HG03520 (cell line): Measurements from ENCODE around the gene EBF4.

Source experiments
- ATAC-seq: cut with Tn5 transposase; IDR thresholded peaks from one replicate; pipeline ENCODE4 v1.9.1; 2021; ENCODE audit warnings: mild to moderate bottlenecking, moderate library complexity; ENCODE audit not compliant: unreplicated experiment

EBF4 gene

DNA sequence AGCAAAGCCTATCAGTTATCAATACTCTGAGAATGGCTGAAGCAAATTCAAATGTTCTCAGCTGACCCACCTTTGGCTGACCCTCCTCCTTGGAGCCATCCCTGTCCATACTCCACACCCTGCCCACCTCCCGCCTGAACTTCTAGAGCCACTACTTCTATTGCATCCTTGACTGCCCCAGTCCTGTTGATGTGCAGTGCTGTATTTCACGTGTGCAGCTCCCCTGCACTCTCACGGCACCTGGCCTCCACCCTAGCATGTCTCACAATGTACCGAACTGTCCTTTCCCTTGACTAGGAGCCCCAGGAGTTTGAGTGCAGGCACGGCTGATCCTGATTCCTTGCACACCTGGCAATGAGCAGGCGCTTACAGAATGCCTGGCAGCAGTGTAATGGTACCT is 100.9 kb downstream of the EBF4 start:
- ATAC-seq = no peak

DNA sequence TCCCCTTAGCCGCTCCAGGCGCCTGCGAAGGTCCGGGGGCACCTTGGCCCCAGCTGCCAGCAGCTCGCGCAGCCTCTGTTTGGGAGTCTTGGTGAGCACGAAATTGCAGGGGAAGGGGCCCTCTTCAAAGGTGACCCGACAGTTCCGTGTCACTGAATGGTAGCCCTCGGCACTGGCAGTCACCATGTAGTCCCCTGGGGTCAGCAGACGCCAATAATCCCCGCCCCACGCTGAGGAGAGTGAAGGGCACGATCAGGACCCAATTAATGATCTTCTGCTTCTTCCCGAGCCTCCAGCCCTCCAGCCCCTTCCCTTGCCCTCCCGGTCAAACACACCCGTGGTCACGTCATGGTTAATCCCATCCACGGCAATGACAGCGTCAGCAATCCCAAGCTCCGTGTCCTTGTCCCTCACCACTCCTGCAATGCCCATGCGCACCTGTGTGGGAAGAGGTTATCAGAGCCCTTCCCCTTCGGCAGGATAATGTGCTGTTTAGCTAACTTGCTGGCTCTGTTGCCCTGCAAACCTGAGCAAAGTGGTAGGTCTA is 101.7 kb downstream of the EBF4 start:
- no peak for ATAC-seq

DNA sequence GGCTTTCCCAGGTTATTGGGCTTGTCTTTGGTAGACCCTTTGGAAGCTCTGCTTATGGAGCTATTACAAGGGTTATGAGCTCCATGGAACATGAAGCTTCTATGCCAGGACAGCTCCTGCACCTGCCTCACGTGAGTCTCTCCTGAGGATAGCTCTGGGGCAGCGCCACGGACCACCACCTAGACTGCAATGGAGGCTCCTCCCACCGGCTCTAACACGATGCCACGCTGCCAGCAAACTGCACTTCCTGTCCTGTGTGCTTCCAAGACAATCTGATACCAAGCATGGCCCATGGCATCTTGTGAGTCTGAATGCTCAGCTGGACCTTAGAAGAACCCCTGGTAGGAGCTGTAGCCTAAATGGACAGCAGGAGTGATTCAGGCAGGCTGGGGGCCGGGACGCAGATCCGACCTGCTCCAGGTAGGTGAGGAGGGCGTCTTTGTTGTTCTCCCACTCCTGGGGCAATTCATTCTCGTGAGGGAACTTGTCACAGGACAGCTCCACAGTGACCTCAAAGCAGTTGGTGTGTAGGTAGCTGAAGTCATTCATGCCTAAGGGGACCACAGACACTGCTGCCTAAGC is 102.4 kb downstream of the EBF4 start:
- no peak for ATAC-seq

DNA sequence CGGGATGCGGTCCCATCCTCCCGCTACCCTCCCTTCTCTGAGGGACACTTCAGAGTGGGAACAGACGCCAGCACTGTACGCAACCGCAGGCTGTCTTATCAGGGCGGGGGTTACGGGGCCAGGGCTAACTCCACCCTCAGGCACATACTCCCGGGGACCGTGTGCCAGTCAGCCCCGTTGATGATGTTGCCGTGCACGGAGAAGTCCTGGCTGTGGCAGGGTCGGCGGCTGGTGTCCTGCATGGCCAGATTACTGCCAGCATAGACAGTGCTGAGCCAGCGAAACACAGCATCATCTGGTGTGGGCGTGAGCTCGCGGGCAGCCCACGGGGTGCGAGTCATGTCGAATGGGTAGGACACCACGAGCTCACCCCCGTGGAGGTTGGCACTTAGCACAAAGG is 102.9 kb downstream of the EBF4 start:
- ATAC-seq = no peak

DNA sequence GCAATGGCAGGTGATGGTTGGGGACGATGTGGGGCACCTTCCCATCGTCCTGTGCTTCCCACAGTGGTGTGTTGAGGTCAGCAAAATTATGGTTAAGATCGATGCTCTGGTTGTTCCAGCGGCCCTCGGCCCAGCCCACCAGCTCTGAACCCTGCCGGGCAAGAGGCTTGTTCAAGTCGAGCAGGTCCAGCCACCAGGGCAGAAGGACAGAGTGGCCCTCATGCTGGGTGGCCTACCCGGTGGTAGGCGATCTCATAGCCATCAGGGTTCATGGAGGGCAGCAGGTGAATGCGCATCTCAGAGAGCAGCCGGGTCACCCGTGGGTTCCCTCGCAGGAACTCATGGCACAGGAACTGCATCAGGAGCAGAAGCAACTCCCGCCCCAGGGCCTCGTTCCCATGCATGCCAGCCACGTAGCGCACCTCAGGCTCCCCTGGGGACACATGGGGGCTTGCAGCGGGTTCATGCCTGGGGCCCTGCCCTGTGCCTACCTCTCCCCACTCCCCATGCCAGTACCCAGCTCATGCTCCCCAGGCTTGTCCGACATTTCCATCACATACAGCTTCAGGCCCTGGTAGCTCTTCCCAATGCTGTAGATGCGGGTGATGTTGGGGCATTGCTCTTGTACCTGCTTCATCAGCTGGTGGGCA is 103.6 kb downstream of the EBF4 start:
- no peak for ATAC-seq

DNA sequence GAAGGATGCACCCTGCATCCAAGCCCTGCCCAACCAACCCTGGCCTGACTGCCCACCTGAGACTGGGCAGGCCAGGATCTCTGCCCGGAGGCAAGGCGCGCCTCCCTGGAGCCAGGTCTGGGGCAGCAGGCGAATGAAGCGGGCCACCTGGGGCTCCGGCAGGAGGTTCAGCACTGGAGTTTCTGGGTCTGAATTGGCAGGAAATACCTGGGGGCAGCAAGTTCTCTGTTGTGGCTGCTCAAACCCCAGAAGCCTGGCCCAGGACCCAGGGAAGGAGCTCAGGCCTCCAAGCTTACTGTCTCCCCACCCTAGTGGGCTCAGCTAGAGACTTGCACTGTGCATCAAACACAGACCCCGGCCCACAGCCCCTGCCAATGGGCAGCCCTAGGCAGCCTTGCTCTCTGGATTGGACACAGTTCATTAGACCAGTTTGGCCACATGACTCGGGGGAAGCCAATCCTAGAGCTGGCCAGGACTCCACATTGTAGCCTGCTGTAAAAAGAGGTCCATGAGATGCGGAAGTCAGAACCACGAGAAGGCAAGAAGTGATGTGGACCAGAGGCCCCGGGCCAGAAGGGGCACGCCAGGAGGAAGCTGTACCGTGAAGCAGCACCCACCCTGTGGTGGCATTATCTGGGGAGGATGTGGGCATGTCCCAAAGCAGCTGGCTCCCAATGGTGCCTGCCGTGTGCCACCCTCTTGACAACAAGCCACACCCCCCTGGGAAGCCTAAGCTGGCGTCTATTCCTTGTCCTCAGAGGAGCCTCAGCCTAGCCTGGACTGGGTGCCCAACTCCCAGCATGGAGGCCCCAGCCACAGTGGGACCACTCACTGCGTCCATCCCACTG is 104.8 kb downstream of the EBF4 start:
- no peak for ATAC-seq

DNA sequence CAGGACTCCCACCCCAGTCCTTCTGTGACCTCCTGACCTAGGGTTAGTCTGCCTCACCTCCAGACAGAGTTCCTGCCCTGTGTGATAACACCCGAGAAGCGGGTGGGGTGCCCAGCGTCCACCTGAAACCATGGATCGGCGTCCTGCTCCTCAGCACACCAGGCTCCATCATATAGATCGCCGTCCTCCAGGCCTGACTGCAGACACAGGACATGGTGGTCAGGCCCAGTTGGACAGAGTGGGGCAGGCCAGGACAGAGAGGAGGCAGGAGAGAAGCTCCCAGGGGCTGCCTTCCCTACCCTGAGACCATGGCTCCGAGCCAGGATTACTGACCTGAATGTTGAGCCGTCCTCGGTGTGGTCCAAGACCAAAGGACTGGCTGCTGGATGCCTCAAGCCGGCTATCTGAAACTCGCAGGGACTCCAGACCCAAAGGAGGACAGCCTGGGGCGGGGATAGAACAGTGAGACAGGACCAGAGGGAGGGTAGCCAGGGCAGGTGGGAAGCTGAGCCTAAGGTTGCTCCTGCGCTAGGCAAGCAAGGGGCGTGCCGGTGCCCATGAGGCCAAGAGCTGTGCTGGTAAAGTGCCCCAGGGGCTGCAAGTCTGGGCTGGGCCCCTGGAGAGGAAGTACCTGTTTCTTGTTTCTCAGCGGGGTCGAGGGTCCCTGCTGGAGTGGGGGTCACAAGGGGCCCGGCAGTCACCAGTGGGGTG is 105.7 kb downstream of the EBF4 start:
- ATAC-seq = no peak

DNA sequence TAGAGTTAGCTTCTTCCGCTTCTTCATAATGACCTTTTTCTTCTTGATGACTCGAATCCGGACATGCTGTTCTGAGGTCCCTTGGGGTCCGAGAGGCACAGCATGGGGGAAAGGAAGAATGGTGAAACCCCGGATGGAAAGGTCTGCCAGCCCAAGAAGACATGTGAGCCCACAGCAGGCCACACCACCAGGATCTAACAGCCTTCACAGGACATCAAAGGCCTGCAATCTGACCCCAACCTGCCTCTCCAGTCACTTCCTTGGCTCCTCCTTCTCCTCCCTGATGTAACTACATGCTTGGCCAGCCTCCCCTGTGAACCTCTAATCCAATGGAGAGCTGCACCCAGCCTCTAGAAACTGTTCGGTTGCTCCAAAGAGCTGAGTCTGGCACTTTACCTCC is 106.2 kb downstream of the EBF4 start:
- no peak for ATAC-seq

DNA sequence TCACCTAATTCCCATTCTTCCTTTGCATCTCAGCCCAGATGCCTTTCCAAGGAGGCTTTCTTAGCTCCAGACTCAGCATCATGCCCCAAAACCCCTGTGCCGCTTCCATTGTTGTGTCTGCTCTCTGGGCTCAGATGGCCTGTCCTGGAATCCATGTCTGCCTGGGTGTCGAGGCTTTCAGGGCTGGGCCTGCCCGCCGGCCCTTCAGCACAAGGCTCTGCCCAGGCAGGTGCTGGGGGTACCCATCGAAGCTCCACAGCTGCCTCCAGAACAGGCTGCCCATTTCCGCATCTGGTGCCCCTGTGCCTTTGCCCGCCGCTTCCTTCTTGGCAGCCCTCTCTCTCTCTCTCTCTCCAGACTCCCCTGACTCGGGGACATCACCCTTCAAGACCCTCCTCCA is 106.7 kb downstream of the EBF4 start:
- ATAC-seq = no peak

DNA sequence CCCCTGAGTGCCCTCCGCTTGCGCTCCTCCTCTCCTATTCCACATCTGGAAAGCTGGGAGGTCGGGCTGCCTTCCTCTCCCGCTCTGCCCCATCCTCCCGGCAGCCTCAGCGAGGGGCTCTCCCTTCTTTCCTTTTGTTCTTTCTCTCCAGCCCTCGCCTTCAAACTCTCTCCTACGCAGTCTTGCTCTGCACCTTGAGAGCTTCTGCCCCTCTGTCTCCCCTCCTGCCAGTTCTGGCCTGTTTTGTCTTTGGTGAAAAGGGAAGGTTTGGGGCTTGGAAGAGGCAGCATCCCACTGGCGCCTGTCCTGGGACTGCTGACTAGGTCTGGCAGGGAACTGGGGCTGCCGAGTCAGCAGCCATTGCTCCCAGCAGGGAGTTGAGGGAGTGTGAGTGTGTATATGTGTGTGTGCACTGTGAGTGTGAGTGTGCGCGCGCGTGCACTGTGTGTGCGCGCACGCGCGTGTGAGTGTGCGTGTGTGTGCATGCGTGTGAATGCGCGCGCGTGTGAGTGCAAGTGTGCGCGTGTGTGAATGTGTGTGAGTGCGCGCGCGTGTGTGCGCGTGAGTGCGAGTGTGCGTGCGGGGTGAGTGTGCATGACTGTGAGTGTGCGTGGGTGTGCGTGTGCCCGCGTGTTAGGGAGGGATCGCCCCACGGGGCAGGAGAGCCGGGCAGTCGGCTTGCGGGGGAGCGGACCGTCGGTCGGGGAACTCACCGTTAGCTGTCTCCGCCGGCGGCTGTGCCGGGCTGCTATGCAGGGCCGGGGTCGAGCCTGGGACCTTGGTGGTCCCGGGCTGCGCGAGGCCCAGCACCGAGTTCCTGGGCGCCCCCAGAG is 107.3 kb downstream of the EBF4 start:
- no peak for ATAC-seq

DNA sequence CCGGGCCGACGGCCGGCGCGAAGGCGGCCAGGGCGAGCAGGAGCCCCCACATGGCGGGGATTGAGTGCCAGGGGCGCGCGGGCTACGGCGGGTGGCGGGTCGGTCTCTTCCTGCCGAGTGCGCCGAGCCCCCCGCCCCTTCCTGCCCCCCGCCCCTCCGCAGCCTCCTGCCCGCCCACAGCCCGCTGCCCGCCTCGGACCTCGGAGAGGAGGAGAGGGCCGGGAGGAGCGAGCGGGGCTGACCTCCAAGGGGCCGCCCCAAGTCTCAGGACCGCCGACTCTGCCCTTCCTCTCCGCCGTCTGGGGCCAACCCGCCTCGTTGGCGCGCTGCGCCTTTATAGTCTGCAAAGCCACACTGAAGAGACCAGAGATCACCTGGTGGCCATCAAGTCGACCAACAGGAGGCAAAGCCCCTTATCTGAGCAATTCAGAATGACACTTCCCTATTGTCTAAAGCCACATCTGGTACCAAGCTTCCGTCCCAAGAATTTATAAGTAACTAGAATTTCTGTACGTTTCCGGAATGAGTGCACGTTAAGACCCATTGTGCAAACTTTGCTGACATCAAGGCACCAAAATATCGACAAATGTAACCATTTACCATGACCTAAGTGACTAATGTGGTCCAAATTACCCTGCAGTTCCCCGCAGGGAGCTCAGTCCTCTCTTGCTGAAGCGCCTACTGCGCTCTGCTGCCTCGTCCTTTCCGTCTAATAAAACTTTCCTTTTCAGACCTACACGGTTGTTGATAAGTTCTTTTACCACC is 108.1 kb downstream of the EBF4 start, which contains the start of gene CPXM1:
CPXM1 (minus strand) TSS at position 107 of the 765 bp plus-strand sequence; CDS start at position 52, 55 bp downstream.
- peak; percentile 64 for ATAC-seq

DNA sequence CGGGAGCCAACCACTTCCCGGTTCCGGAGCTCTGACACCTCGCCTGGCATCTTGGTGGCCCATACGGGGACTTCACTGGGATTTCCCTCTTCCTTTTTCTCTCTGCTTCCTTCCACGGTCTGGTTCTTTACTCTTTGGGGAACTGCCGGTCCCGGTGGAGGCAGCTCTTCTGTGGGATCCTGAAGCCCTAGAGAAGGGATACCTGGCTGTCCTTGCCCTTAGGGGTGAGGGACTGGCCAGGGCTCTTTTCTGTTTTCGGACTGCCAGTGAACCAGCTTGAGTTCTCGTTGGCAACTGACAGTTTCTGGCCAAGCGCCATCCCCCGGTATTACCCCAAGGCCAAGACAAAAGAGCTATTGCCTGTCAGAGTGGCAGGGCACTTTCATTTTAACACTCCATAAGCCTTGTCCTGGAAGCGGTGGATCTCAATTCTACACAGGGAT is 108.7 kb downstream of the EBF4 start:
- ATAC-seq = no peak

DNA sequence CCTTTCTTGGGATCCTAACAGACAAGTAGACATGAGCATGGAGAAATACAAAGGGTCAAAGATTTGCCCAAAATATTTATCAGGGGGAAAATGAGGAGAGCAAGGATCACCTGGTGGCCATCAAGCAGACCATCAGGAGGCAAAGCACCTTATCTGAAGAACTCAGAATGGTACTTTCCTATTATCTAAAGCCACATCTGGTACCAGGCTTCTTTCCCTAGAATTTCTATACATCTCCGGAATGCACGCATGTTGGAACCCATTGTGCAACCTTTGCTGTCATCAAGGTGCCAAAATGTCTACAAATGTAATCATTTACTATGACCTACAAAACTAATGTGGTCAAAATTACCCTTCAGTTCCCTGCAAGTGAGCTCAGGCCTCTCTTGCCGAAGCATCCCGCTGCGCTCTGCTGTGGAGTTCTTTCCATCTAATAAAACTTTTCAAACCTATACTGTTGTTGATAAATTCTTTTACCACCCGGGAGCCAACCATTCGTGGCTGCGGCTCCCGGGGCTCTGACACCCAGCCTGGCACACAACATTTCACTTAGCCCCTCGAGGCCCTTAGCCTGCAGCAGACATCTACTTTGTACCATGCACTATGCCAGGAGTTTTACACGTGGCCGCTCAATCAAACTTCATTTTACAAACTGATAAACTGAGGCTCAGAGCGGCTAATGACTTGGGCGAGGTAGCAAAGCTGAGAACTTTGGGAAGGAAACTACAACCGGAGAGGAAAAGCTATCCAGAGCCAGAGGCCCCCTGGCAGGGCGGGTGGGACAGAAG is 111.7 kb downstream of the EBF4 start:
- ATAC-seq = no peak

DNA sequence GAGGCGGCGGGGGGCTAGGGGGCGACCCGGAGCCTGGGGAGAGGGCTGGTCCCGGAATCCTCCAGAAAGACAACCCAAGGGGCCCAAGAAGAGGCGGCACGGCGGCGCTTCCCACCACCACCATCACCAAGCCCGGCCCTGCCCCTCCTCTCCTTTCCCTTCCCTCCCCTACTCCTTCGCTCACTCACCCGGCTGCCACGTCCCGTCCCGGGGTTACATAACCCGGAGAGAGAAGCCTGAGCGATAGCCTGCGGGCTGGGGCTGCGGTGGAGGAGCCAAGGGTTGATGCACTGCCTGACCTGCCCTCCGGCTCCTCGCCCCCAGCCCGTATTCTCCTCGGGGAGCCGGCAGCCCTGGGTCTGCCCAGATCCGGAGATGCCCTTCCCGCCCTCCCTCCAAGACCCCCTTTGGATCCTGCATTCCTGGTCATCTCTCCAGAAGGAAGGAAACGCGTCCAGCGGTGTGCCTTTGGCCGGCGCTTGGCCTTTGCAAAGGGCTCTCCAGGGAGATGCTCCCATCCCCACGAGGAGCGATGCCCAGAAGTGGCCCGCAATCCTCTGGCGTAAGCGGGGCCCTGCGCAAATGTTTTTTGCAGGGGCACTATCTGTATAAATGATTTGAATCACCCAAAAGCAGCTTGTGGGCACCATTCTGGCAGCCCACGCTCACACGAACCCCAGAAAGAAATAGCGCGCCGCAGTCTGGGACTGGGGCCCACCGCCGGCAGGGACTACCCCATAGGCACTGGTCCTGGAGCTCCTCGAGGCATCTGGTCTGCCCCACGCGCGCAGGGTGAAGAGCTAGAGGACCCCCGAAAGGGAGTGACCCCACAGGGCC is 112.5 kb downstream of the EBF4 start:
- no peak for ATAC-seq

DNA sequence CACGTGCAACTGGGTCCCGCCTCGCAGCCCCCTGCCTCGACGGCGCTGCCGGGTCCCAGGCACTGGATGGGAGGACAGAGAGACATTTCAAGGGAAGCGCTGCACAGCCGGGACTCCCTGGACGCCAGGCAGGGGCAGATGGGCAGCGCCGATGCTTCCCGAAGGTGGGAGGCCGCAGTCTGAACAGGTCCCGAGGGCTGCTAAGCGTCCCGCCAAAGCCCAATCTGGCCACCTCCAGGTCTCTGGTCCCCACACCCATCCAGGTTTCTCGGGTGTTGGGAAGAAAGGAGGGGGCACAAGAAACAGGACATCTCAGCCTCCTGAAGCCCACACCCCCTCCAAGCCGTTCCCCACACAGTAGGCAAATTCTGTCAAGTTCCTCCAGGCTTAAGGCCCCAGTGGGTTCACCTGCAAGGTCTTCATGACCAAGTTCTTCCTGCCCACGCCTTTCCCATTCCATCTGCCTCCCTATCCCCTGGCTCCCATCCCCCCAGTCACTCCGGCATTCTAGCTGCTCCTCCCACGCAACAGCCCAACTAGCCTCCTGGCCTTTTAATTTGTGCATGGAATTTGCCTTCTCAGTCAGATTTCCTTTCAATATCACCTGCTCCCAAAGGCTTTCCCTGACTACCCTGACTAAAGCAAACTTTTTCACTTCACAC is 113.2 kb downstream of the EBF4 start:
- no peak for ATAC-seq

DNA sequence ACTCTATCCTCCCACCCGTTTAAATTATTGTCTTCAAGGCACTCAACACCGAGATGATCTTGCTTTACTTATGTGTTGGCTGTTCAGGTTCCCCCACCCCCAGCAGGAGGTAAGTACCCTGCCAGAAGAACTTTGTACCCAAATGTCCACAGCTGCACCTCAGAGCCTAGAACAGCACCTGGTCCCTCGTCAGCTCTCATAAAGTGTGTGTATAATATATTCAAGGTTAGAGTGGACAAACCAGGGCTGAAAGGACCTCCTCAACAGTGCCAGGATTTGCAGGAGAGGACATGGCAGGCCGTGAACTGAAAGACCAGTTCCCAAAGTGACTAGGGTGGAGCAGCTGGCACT is 113.7 kb downstream of the EBF4 start:
- no peak for ATAC-seq

DNA sequence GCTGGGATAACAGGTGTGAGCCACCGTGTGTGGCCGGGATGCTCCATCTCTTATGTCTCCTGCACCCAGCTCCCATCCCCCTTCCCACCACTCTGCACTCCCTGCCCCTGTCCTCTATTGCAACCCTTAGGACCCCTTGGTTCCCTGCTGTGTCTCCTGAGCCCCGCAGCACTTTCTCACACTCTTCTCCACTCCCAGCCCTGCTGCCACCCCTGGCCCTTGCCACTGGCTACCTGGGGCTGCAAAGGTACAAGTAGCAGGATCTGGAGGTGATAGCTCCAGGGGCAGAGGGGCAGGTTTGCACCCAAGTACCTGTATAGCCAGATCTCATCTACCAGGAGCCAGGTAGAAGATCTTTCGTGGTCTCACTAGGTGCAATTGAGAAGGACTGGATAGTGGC is 114.4 kb downstream of the EBF4 start:
- ATAC-seq = no peak
